SHP77 (cell line): Measurements from ENCODE around the gene CHKA.
"Not testable (repeated sequence)": the region's sequence is repeated elsewhere in the genome, so short reads cannot be mapped to it uniquely, and the experiment has no call there.

ENCODE experiments used
- DNase-seq, 2 experiments: peaks; one replicate each; lab custom pipeline; 2025; lab: John Stamatoyannopoulos, UW

The CHKA gene

DNA sequence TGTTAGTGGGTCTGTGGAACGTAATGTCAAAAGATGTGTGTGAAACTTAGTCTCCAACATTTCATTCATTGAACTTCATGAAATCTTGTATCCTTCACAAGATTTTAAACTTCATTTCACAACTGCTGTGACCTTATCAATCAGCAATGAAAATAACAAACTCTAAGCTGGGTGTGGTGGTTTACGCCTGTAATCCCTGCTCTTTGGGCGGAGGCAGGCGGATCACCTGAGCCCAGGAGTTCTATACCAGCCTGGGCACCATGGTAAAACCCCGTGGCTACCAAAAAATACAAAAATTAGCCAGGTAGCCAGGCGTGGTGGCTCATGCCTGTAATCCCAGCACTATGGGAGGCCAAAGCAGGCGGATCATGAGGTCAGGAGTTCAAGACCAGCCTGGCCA is 5.1 kb downstream of the CHKA start:
- no peak for DNase-seq

DNA sequence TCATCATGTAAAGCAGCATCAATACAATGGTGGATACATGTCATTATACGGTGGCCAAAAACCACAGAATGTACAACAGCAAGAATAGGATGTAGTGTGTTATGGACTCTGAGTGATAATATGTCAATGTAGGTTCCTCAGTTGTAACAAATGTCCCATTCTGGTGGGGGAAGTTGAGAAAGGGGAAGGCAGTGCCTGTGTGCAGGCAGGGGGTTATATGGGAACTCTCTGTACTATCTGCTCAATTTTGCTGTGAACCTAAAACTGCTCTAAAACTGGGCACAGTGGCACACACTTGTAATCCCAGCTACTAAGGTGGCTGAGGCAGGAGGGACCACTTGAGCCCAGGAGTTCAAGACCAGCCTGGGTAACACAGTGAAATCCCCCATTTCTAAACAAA is 5.9 kb downstream of the CHKA start:
- DNase-seq = no peak

DNA sequence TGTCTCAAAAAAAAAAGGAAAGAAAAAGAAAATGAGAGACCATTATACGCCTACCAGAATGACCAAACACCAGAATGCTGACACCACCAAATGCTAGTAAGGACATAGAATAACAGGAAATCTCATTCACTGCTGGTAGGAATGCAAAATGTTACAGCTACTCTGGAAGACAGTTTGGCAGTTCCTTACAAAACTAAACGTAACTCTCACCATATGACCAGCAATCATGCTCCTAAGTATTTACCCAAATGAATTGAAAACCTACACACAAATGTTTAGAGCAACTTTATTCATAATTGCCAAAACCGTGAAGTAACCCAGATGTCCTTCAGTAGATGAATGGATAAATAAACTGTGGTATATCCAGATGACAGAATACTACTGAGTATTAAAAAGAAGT is 7.2 kb downstream of the CHKA start:
- no peak for DNase-seq

DNA sequence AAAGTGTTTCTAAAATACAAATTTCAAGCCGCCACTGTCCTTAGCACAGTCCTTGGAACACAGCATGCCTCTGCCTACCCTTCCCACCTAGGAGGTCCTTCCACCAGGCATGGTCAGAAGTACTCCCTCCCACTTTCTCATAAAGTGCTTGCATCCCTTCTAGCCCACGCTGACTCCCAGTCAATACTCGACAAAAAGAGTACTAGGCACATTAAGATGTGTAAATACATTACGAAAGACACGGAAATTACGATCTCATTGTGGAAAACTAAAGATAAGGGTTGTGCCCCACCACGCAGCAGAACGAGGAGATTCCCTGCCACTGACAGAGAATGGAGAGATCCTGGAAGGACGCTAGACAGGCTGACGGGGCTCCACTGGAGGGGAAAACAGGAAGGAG is 13.5 kb downstream of the CHKA start:
- DNase-seq = no peak

DNA sequence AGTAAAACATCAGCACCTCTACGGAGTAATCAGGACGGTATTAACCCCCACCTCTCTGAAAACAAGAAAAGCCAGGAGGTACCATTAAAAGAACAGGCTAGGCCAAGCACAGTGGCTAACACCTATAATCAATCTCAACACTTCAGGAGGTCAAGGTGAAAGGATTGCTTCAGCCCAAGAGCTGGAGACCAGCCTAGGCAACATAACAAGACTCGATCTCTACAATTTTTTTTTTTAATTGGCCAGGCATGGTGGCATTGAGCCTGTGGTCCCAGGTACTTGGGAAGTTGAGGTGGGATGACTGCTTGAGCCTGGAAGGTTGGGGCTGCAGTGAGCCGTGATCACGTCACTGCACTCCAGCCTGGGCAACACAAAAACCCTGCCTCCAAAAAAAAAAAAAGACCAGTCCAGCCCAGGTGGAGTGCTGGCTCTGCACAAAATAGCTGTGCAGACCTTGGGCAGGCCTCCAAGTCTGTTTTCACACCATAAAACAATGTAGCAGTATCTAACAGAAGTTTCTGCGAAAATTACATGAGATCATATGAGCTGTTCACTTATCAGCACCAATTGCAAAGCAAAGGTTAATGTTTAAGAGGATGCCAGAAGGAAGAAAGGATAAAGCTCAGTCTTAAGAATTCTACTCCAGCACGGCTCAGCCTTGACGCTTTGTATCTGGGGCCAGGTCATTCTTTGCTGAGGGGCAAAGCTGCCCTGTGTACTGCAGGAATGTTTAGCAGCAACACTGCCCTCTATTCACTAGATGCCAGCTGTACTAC is 14.8 kb downstream of the CHKA start:
- DNase-seq = no peak

DNA sequence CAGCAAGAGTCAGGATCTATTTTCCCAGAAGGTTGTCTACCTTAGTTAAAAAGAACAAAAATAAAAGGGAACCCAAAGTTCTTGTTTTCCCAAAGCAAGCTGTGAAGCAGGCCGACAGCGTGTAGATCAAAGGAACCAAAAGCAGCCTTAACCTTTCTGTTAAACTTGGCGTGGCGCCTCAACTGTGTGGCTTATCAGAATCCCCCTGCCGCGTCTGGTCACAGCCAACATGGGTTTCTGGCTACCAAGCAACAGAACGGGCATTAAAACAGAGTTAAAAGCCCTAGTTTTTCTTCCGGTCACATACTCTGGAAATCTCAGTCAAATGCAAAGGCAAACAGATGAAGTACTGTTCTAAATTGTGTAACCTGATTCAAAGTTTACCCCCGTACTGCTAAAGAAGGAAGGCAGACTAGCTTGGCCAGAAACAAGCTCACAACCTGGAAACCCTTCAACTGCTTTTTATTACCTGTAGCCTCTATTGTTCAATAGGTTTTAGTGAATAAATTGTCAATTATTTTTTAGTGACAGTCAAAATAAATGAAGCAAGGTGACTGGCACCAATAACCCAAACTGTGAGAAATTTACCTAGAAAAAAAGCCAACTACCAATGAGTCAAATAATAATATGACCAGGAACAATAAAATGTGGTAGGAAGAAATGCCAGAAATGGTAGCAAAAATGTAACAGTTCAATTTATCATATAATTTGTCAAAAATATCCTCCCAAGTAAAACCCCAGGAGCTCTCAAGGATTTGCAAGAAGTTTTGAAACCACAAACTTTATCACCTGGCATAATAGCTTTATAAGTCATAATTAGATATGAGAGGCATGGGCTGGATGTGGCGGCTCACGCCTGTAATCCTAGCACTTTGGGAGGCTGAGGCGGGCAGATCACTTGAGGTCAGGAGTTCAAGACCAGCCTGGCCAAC is 21.4 kb downstream of the CHKA start:
- no peak for DNase-seq

DNA sequence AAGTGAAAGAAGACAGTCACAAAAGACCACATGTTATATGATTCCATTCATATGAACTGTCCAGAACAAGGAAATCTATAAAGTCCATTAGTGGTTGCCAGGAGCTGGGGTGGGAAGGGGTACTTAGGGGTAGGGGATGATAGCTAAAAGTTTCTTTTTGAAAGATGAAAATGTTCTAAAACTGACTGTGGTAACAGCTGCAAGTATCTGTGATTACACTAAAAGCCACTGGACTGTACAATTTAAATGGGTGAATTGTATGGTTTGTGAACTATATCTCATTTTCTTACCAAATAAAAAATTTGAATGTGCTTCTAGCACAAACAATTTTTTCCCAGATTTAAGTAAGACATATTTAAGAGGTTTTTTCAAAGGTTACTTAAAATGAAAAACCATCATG is 22.1 kb downstream of the CHKA start:
- DNase-seq = no peak

DNA sequence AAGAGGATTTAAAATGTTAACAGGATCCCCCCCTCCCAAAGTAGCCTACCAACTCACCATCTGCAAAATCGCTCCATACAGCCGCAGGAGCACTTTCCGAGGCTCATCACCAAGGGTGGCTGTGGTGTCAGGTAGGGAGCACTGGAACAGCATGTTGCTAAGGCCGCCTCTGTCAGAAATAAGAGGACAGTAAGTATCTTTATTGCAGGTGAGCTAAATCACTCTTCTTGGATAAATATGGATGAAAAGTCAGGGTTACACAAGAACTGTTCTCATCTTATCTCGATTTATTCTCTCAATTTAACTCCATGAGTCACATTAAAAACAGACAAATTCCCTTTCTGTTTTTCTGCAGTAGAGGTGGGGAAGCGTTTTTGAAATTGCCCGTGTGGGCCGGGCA is 24.2 kb downstream of the CHKA start:
- DNase-seq = no peak

DNA sequence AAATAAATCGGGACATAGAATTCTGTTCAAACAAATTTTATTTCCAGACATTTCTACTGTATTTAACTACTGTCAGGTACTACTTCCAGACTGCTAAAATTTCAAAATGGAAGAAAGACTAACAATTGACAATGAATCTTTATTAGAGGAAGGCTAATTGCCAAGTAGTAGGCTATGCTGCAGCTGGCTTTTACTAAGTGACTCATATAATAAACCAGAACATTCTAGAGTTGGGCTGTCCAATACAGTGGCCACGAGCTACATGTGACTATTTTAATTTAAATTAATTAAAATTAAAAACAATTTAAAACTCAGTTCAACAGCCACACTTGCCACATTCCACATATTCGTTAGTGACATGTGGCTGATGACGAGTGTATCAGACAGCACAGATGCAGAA is 27.6 kb downstream of the CHKA start:
- no peak for DNase-seq

DNA sequence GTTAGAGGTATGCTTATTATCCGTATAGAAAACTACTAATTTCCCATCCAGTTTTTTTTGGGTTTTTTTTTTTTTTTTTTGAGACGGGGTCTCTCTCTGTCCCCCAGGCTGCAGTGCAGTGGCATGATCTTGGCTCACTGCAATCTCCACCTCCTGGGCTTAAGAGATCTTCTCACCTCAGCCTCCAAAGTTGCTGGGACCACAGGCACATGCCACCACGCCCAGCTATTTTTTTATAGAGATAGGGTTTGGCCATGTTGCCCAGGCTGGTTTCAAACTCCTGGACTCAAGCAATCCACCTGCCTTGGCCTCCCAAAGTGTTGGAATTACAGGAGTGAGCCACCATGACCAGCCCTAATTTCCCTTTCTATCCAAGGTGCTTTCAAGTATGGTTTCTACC is 28.2 kb downstream of the CHKA start:
- DNase-seq = not testable (repeated sequence)

DNA sequence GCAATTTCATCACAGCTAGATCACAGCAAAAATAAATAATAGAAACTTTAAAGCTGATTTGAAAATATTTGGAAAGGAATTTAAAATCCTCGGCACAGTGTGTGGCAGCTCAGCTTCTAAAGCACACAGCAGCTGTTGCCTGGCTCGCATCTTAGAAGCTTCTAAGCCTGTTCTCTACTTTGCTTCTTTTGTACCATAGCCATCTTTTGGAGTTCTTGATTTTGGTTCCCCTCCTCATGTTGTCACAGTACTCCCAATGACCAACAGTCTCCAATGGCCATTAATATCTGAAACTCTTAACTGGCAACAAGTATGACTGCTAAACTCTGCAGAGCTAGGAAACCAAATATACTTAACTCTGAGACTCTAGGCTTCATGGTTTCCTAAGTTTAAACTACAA is 28.8 kb downstream of the CHKA start:
- DNase-seq = no peak

DNA sequence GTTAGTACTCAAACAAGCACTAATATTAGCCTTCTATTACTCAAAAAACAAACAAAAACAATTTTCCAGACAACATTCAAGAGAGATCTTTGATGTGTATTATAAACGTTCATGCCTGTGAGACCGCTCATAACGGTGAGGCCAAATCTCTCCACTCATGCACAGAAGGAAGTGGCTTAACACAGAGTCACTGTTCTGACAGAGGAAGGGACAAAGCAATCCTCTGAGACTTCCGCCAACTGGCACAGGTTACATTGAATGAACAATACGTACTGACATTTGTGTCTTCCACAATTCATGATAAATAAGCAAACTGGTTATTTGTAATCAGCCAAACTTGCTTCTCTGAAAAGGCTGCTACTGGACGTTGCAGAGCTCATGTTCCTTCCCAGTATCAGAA is 30.5 kb downstream of the CHKA start:
- no peak for DNase-seq

DNA sequence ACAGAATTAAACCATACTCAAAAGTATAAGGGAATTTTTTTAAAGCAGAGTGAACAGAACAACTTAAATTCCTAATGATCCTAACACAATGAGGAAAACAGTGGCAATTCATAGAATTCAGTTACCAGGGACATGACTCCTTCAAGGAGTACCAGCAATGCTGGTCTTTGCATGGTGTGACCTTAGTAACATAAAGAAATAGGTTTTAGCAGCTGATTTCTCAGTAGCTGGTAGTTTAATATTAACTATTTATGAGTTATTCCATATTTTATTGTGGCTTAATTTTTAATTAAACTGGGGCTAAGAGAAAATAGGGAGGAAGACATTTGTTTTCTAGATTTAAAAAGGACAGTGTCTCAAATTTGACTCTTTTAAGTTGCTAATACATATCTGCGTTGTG is 30.9 kb downstream of the CHKA start:
- DNase-seq = no peak

DNA sequence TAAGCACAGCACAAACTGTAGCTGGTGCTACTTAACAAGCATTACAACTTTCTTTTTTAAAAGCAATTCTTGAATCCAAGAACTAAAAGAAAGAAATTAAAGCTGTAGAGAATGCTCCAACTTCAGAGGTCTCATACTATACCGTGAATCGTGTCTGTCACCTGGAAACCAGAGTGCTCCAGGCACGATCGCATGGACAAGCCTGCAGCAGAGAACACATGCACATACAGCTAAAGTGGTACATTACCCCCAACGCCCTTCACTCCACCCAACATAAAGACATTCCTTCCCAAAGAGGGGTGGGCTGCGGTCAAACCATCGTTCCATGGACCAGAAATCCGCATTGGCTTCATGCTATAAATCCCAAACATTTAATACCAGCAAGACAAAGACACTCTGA is 31.5 kb downstream of the CHKA start:
- DNase-seq = no peak

DNA sequence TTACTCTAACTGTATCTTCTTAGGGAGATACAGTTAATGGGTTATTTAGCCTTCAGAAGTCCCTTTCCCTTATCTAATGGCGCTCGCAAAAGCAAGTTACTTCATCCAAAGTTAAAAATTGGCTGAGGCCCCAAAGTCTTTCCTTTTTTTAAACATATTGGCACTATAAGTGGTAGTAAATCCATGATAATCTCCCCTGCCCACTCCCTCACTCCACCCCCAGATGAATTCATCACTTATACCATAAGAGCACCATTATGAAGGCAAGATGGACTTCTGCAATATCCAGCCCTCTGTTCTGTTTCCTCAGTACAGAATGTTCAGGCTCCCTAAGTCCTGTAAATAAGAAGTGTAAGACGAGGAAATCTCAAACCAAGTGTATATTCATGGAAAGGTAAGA is 37.7 kb downstream of the CHKA start:
- no peak for DNase-seq

DNA sequence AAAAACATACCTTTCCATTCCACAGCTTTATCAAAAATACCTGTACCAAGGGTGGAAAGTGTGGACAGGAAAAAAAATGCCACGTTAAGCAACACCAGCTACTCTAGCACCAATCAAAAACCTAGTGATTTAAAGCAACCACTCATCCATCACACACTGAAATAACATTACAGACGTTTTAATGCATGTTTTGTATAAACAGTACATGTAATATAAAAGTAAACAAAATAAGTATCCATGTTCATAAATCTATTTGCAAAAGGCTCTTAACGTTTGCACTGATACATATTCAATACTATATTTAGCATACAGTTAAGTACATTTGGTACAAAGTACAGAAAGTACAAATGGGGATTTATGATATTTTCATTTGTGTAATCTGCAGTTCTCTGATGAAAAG is 38.7 kb downstream of the CHKA start:
- DNase-seq = no peak

DNA sequence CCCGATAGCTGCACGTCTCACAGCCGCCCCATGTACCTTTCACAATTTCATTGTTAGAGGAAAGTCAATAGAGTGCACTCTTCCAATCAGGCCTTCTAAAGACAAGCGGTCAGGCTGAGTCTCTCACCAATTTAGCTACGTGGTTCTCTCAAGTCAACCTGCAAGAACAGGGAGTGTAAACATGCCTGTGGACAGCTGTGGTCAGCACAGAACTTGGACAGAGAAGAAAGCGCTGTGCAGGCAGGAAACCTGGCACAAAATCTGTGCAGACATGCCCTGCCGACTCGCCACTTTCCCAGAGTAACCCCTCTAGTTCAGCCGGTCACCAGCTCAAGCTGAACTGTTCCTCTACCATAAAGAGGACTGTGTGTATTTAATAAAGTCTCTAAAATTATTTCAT is 39.5 kb downstream of the CHKA start:
- no peak for DNase-seq

DNA sequence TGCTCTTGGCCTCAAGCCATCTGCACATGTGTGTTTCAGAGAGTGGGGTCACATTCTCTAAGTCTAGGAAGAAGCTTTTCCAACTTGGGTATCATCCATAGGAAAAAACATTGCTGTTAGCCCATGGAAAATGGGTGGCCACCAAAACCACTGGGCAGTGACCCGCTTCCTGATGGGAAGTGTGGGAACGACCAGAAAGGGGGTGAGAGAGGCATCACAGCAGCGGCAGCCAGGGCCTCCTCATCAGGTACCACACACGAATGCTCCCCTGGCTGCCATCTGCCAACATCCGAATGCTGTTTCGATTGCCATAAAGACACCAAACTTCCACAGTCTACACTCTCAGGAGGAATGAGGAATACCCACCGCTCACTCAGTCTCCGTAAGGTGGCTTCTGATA is 40.3 kb downstream of the CHKA start:
- DNase-seq = no peak

DNA sequence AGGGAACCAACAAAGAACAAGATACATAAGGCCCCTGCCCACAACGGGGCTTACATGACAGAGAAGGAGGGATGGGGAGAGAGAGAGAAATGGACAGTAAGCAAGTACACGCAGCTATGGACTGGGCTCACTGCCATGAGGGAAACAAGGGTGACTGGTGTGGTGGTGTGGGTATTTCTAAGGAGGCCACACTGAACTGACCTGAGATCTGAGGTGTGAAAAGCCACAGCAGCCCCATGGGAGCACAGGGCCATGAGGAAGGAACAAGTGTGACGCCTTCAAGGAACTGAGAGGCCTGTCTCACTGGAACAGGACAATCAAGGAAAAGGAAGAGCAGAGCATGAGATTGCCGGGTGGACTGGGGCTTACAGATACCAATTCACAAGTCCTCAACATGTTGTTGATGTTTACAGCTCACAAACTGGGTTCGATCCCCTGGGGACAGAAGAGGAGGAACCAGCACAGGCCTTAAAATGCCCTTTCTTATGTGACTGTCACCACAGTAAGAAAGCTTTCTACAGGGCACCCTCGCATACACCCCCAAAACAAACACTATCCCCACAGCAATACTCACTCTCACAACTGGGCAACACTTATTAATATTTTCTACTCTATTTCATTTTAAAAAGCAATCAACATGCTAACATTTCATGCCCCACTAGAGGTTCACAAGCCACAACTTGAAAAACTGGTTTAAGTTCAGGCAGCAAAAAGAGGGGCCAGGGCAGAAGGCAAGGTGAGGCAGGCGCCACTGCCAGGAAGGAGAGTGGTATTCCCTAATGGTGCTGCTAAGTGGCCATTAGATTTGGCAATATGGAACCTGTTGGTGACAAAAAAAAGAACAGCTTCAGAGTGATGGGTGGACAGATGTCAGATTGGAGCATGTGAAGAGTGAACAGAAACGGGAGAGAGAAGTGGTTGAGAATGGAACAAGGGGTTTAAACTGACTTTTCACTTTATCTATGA is 43.3 kb downstream of the CHKA start:
- DNase-seq = no peak

DNA sequence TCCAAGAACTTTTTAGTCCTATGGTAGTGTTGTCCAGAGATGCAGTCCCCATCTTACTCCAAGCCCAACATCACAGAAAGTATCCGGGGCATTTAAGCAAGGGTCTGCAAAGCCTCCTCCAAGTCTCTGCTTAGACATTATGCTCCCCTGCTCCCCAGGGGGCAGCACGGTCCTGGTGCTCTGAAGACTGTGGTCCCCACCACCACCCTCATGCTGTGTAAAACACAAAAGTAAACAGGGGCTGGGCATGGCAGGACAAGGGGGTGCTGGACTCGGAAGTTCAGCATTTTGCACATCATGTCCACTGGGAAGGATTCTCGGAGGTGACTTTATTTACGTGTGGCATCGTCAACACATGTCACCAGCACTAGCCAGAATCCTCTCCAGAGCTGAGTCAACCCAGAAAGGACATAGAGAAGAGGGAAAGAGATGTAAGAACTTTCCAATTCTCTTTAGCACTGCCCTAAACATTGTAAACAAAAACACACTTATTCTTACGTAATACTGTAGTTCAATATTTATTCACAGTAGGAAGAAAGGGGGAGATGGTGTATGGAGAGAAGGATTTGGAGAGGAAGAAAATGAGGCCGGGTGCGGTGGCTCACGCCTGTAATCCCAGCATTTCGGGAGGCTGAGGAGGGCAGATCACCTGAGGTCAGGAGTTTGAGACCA is 44.7 kb downstream of the CHKA start:
- DNase-seq = no peak

DNA sequence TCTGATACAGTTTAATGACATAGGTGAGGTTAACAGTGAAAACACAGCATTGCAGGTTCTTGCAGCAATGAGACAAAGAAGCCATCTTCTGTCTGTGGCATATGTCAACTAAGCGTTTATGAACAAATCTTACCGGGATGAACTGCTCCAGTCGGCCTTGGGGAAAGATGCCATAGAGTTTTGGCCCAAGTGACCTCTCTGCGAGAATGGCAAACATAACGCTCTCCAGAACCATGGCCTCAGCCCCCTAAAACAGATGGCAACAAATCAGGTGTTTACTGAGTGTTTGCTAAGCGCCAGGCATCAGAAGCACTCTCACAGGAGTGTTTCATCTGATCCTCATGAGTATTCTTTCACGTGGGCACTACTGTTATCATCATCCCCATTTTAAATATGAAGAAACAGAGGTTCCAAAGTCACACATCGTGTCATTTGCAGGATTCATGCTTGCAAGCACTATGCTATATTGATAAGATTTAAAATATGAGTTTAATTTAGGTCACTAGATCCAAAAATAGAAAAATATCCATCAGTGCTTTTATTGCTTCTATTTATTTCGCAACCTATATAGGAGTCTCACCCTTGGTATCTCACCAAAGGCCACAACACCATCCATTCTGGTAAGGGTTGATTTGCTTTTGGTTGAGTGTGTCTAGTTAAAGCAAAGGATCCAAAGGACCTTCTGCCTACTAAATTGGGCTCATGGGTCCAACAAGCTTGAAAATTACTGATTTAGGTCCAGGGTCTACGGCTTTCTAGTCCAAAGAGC is 46.4 kb downstream of the CHKA start:
- no peak for DNase-seq
